GM23338 (cell line): Measurements from ENCODE around the gene ZNRF1.

Experiments used
- CREB1 ChIP-seq: fragments of 250-450 bp; sonication (Bioruptor Pico); IDR thresholded peaks from 2 replicates; pipeline ENCODE4 v1.5.0; 2020; ENCODE audit warnings: low read depth, mild to moderate bottlenecking, moderate library complexity
- ETS1 ChIP-seq: IDR thresholded peaks from 2 replicates; pipeline ENCODE4 v1.6.1; 2016; ENCODE audit warnings: antibody characterized with exemption
- EZH2 ChIP-seq: fragments of 200-600 bp; sonication (generic); IDR thresholded peaks from one replicate; pipeline ENCODE4 v1.8.0; 2017; ENCODE audit warnings: antibody characterized with exemption, mild to moderate bottlenecking, low read depth; ENCODE audit not compliant: unreplicated experiment
- EZH2phosphoT487 ChIP-seq: fragments of 200-600 bp; sonication (generic); IDR thresholded peaks from one replicate; pipeline ENCODE4 v1.8.1; 2018; ENCODE audit warnings: antibody characterized with exemption; ENCODE audit not compliant: unreplicated experiment
- JUNB ChIP-seq: IDR thresholded peaks from one replicate; pipeline ENCODE4 v1.6.1; 2016; ENCODE audit warnings: antibody characterized with exemption; ENCODE audit not compliant: unreplicated experiment
- POLR2AphosphoS5 ChIP-seq: IDR thresholded peaks from 2 replicates; pipeline ENCODE4 v1.6.1; 2016; ENCODE audit warnings: antibody characterized with exemption, low read depth
- STAT1 ChIP-seq: IDR thresholded peaks from one replicate; pipeline ENCODE4 v1.6.1; 2016; ENCODE audit warnings: antibody characterized with exemption; ENCODE audit not compliant: unreplicated experiment
- ZNF462 ChIP-seq: fragments of 250-450 bp; sonication (Bioruptor Pico); IDR thresholded peaks from 2 replicates; pipeline ENCODE4 v1.5.0; 2020; ENCODE audit warnings: mild to moderate bottlenecking, moderate library complexity
- TF ChIP-seq, protein P1 (sequence below), 2 experiments: fragments of 200-600 bp in 1 of 2; sonication (generic) in 1 of 2; conservative IDR thresholded peaks; 2 replicates each; pipeline versions ENCODE4 v1.5.1 to v1.6.1; 2016 to 2017; ENCODE audit warnings: antibody characterized with exemption in 2 of 2, low read depth in 2 of 2, mild to moderate bottlenecking in 2 of 2, moderate library complexity in 1 of 2
- TF ChIP-seq, protein P2 (sequence below): IDR thresholded peaks from one replicate; pipeline ENCODE4 v1.6.1; 2018; ENCODE audit warnings: antibody characterized with exemption; ENCODE audit not compliant: unreplicated experiment

DNA sequence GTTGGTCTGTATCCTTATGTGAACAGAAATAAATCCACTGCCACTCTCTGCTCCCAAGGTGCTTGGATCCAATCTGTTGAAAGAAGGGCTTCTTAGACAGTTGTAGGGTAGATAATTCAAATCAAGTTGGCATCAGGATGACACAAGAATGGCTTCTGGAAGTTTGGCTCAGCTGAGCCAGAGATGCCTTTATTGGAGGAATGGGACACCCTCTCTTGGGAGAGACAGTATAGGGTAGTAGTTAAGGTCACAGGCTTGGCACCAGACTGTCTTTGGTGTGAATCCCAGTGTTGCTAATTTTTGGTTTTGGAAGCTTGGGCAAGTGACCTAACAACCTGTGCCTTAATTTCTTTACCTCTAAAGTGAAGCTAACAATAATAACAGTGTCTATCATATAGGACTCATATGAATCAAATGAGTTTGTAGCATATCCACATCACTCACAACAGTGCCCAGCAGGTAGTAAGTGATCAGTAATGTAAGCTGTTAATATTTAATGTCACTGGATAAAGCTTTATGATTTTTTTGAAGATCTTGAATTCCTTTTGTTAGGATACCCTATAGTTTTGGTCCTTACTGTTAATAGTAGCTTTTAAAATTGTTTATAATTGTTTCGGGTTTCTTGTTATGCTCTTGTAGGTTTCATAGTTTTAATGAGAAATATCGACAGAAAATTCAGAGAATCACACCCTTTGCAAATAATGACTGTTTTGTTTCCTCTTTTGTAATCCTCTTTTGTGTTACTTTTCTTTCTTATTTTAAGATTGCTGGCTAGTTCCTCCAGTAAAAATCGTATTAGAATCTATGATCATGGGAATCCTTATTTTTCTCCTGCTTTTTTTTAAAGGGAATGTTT lies 19.1 kb downstream of the ZNRF1 start:
- TF ChIP-seq, protein P1, sequence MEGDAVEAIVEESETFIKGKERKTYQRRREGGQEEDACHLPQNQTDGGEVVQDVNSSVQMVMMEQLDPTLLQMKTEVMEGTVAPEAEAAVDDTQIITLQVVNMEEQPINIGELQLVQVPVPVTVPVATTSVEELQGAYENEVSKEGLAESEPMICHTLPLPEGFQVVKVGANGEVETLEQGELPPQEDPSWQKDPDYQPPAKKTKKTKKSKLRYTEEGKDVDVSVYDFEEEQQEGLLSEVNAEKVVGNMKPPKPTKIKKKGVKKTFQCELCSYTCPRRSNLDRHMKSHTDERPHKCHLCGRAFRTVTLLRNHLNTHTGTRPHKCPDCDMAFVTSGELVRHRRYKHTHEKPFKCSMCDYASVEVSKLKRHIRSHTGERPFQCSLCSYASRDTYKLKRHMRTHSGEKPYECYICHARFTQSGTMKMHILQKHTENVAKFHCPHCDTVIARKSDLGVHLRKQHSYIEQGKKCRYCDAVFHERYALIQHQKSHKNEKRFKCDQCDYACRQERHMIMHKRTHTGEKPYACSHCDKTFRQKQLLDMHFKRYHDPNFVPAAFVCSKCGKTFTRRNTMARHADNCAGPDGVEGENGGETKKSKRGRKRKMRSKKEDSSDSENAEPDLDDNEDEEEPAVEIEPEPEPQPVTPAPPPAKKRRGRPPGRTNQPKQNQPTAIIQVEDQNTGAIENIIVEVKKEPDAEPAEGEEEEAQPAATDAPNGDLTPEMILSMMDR (conservative IDR thresholded peaks at IDR 0.05; ENCODE audit: low read depth in 2 of 2), result no peak
- TF ChIP-seq ETS1 (no peak), EZH2 (no peak), EZH2phosphoT487 (no peak), POLR2AphosphoS5 (no peak), ZNF462 (CRISPR knock-in tag) (no peak), JUNB (no peak), CREB1 (CRISPR knock-in tag) (no peak), STAT1 (no peak)
- TF ChIP-seq, protein P2, sequence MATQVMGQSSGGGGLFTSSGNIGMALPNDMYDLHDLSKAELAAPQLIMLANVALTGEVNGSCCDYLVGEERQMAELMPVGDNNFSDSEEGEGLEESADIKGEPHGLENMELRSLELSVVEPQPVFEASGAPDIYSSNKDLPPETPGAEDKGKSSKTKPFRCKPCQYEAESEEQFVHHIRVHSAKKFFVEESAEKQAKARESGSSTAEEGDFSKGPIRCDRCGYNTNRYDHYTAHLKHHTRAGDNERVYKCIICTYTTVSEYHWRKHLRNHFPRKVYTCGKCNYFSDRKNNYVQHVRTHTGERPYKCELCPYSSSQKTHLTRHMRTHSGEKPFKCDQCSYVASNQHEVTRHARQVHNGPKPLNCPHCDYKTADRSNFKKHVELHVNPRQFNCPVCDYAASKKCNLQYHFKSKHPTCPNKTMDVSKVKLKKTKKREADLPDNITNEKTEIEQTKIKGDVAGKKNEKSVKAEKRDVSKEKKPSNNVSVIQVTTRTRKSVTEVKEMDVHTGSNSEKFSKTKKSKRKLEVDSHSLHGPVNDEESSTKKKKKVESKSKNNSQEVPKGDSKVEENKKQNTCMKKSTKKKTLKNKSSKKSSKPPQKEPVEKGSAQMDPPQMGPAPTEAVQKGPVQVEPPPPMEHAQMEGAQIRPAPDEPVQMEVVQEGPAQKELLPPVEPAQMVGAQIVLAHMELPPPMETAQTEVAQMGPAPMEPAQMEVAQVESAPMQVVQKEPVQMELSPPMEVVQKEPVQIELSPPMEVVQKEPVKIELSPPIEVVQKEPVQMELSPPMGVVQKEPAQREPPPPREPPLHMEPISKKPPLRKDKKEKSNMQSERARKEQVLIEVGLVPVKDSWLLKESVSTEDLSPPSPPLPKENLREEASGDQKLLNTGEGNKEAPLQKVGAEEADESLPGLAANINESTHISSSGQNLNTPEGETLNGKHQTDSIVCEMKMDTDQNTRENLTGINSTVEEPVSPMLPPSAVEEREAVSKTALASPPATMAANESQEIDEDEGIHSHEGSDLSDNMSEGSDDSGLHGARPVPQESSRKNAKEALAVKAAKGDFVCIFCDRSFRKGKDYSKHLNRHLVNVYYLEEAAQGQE, result no peak
